ENCODE data around the gene PDCD1. TPM values are rescaled to one million over a fixed set of nuclear protein-coding genes. Genes with fewer than 3 reads are reported as not detected.

PDCD1 gene
- total RNA-seq, 3 donors from 2014 or later (not counting 1 experiment from before 2014, with no cell fraction given) = 0.45 TPM; not detected in 2

GRCh38 chr2:241811201-241811951 lies 47.3 kb downstream of the PDCD1 start:
- Mint-ChIP-seq H3K27me3 (ENCODE audit: low read depth in 2 of 2) (peaks cover 0 to 8% of the 10 kb centered on the region in 2 donors), H3K9me3 (no peaks in the 10 kb centered on the region), H3K4me1 (peaks cover 0 to 6% of the 10 kb centered on the region in 2 donors), H3K36me3 (no peaks in the 10 kb centered on the region), H3K27ac (no peak overlapping the region), H3K4me3 (no peak overlapping the region)
- Histone ChIP-seq H3K36me3 (ENCODE audit: control insufficient read depth, insufficient read depth, low read length) (no peaks in the 10 kb centered on the region), H3K4me3 (ENCODE audit: low read length) (no peak overlapping the region), H3K27me3 (ENCODE audit: control insufficient read depth, insufficient read depth, low read length) (no peaks in the 10 kb centered on the region), H3K4me1 (ENCODE audit: control insufficient read depth, insufficient read depth, low read length) (no peaks in the 10 kb centered on the region), H3K9me3 (ENCODE audit: control insufficient read depth, insufficient read depth, low read length) (no peaks in the 10 kb centered on the region), H3K27ac (ENCODE audit: low read length) (no peak overlapping the region)
- intact Hi-C loops (cut with micrococcal nuclease) = no loop called here
- ATAC-seq (no peak), DNase-seq (no peak)
- 93% methylated on average over 27 of the region's 27 CpGs for WGBS (ENCODE audit: insufficient coverage)
- TF ChIP-seq CTCF (IDR thresholded peaks at IDR 0.05) = no peak

DNA sequence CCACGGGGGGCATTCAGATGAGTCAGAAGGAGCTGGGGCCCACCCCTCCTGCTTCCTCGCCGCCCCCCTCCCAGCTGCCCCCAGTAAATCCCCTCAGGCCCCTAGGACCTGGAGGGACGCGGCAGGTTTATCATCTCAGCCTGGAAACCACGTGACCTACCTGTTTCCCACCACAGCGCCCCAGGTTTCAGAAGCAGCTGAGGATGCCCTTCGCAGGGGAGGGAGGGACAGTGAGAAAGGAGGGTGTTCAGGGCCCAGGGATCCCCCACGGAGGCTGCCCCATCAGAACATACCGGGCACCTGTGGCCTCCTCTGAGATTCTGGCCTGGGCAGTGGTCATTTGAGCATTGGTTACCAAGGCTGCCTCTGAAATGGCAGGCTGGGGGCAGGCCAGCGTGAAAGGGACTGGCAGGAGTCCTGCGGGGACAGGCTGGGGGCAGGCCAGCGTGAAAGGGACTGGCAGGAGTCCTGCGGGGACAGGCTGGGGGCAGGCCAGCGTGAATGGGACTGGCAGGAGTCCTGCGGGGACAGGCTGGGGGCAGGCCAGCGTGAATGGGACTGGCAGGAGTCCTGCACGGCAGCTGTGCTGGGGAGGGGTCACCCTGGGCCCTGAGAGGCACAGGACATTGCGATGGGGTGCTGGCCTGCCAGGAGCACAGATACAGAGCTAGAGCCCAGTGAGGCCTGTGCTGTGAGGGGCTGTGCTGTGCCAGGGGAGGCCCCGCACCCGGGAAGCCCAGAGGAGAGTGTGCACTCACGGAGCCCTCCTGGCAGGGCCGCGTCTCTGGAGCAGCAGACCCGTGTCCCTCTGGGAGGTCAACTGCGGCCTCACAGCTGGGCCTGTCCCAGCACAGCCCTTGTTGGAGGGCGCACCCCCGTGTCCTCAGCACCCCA lies 48.1 kb downstream of the PDCD1 start:
- Mint-ChIP-seq H3K27ac (no peak overlapping the region), H3K27me3 (ENCODE audit: low read depth in 2 of 2) (peaks cover 0 to 8% of the 10 kb centered on the region in 2 donors), H3K36me3 (no peaks in the 10 kb centered on the region), H3K4me3 (no peak overlapping the region), H3K9me3 (no peaks in the 10 kb centered on the region), H3K4me1 (peaks cover 0 to 6% of the 10 kb centered on the region in 2 donors)
- ATAC-seq (no peak), DNase-seq (no peak)
- WGBS (ENCODE audit: insufficient coverage) = 86% methylated on average over 27 of the region's 28 CpGs
- no peak for TF ChIP-seq CTCF (IDR thresholded peaks at IDR 0.05)
- intact Hi-C loops (cut with micrococcal nuclease) = no loop called here
- Histone ChIP-seq H3K27me3 (ENCODE audit: control insufficient read depth, insufficient read depth, low read length) (no peaks in the 10 kb centered on the region), H3K4me3 (ENCODE audit: low read length) (no peak overlapping the region), H3K27ac (ENCODE audit: low read length) (no peak overlapping the region), H3K4me1 (ENCODE audit: control insufficient read depth, insufficient read depth, low read length) (no peaks in the 10 kb centered on the region), H3K9me3 (ENCODE audit: control insufficient read depth, insufficient read depth, low read length) (no peaks in the 10 kb centered on the region), H3K36me3 (ENCODE audit: control insufficient read depth, insufficient read depth, low read length) (no peaks in the 10 kb centered on the region)

DNA sequence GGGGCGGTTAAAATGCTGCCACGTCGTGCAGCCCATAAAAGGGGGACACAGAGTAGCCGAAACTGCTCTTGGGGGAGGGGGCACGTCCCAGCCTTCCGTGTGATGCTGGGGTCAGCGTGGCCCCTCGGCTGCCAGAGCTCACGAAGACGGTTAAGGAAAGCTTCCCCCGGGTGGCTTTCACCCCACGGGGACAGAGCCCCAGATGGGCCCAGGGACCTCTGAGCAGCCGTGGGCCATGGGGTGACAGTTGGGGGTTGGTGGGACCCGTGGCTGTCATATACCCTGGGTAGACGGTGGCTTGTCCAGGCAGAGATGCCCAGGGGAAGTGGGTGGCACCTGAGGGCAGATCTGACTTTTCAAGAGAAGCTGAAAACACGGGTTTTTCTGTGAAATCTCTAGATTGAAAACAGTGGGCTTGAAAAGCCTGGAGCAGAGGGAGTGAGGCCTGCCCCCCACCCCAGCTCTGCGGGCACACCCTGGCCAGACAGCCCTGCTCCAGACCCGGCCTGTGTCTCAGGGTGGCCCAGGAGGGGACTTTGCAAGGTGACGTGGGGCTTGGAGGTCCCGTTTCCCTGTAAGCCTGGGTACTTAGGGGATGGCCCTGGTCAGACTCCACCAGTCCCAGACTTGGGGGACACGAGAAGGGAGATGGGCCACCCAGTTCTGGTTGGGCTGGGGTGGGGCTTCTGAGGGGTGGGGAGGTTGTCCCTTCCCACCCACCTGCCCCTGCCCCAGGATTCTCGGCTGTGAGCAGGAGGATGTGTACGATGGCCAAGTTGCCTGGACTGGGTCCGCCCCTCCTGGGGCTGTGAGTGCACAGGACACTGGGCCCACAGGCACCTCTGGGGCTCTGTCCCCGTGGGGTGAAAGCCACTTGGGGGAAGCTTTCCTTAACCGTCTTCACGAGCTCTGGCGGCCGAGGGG lies 49.0 kb downstream of the PDCD1 start:
- no peak overlapping the region for H3K4me3 Mint-ChIP-seq
- peaks cover 0 to 3% of the 10 kb centered on the region in 2 donors for H3K4me1 Mint-ChIP-seq
- TF ChIP-seq CTCF (IDR thresholded peaks at IDR 0.05) = no peak
- H3K9me3 ChIP-seq (ENCODE audit: control insufficient read depth, insufficient read depth, low read length) = no peaks in the 10 kb centered on the region
- WGBS (ENCODE audit: insufficient coverage) = 80% methylated on average over 29 of the region's 29 CpGs
- peaks cover under 1% of the 10 kb centered on the region for H3K27me3 ChIP-seq (ENCODE audit: control insufficient read depth, insufficient read depth, low read length)
- H3K9me3 Mint-ChIP-seq = no peaks in the 10 kb centered on the region
- H3K4me3 ChIP-seq (ENCODE audit: low read length) = no peak overlapping the region
- no peak overlapping the region for H3K27ac Mint-ChIP-seq
- DNase-seq = no peak
- no peak overlapping the region for H3K27ac ChIP-seq (ENCODE audit: low read length)
- H3K36me3 ChIP-seq (ENCODE audit: control insufficient read depth, insufficient read depth, low read length) = no peaks in the 10 kb centered on the region
- peaks cover 0 to 8% of the 10 kb centered on the region in 2 donors for H3K27me3 Mint-ChIP-seq (ENCODE audit: low read depth in 2 of 2)
- H3K36me3 Mint-ChIP-seq = no peaks in the 10 kb centered on the region
- H3K4me1 ChIP-seq (ENCODE audit: control insufficient read depth, insufficient read depth, low read length) = peaks cover 4% of the 10 kb centered on the region
- no peak for ATAC-seq
- intact Hi-C loops (cut with micrococcal nuclease) = no loop called here
